Ovary (tissue), 9 donors: ENCODE measurements around the gene ERF. TPM values are rescaled to one million over a fixed set of nuclear protein-coding genes. Genes with fewer than 3 reads are reported as not detected.

Experiments
- DNase-seq, 5 donors: peaks; one replicate each; pipeline ENCODE4 v3.0.0-alpha.2; 2019 to 2020
- H3K27ac ChIP-seq, 2 donors: fragments of 200-600 bp; one replicate each; pipeline versions ENCODE4 v1.5.1 to v1.8.0; 2019 to 2022
- H3K27me3 ChIP-seq: fragments of 200-600 bp; one replicate; pipeline ENCODE4 v1.8.0; 2022
- H3K36me3 ChIP-seq: fragments of 200-600 bp; sonication (generic); one replicate; pipeline ENCODE4 v1.5.1; 2019
- H3K4me1 ChIP-seq: one replicate; pipeline ENCODE4 v1.8.1; 2013; ENCODE audit warnings: mild to moderate bottlenecking, moderate library complexity; ENCODE audit not compliant: insufficient read depth
- H3K4me3 ChIP-seq: fragments of 200-600 bp; sonication (generic); one replicate; pipeline ENCODE4 v1.5.1; 2017
- H3K9me3 ChIP-seq, 2 donors: fragments of 200-600 bp in 1 of 2; sonication (generic) in 1 of 2; one replicate each; pipeline versions ENCODE4 v1.5.1 to v1.8.1; 2013 to 2019; ENCODE audit warnings: mild to moderate bottlenecking in 1 of 2, moderate library complexity in 1 of 2
- CTCF ChIP-seq, 3 donors: fragments of 450-650 bp in 2 of 3; fragments of 200-600 bp in 1 of 3; IDR thresholded peaks; one replicate each; pipeline versions ENCODE4 v1.5.1 to v1.8.0; 2016 to 2022; ENCODE audit warnings: antibody characterized with exemption in 3 of 3, mild to moderate bottlenecking in 1 of 3
- EP300 ChIP-seq: sonication (generic); formaldehyde crosslinking; IDR thresholded peaks from one replicate; pipeline ENCODE4 v1.6.1; 2017; ENCODE audit warnings: antibody characterized with exemption
- POLR2A ChIP-seq: fragments of 450-650 bp; IDR thresholded peaks from one replicate; pipeline ENCODE4 v1.6.1; 2017; ENCODE audit warnings: antibody characterized with exemption, mild to moderate bottlenecking, moderate library complexity
- WGBS, 3 donors: extraction: QIAGEN DNeasy Blood & Tissue Kit in 1 of 3; methylation state at CpG; one replicate each; pipeline versions ENCODE4 v1.1.5 to v1.1.7; 2013 to 2017; 5-methylcytosine and 5-hydroxymethylcytosine counted together
- intact Hi-C, 4 donors: fragments of 100-400 bp; cut with DNase I; formaldehyde crosslinking; loops; one replicate each; pipeline versions ENCODE4 v1.11.0 to v1.15.1; 2022 to 2023
- polyA plus RNA-seq, 2 donors: library from polyadenylated mRNA; stranded (reverse); fragments of 200-250 nt in 1 of 2; fragments of 350-450 nt in 1 of 2; fragmentation: Illumina TruSeq in 1 of 2; extraction: RNeasy Lipid Tissue Mini Kit (QIAGEN cat#74804) in 1 of 2; gene quantifications; one replicate each; pipeline ENCODE4 v1.2.3, GENCODE V29; 2013 to 2014
- total RNA-seq, 7 donors: library from RNA; depleted of rRNA in 2 of 7; stranded (reverse); fragments of >200 nt in 2 of 7; fragmentation: NEBNext Ultra II Directional in 3 of 7; extraction: Animal tissue kit (Norgen Biotek cat#: 25700) in 3 of 7; gene quantifications; one replicate each; pipeline versions ENCODE4 v1.1.0 to v1.2.4, GENCODE V29; 2016 to 2023
- donor health status: DM: no; HTN: no; CAD: no; lungs with moderate emphysema.
- donor health status: DM: no; HTN: no; CAD: no.
- donor health status: Bipolar disorder and iron deficiency.
- donor health status: DM: yes; HTN: yes; CAD: no.
- donor health status: DM: no; HTN: no; CAD: no.
- donor health status: DM: yes; HTN: yes; CAD: no.

Gene ERF
- total and polyA plus RNA-seq, 9 donors: 23.1 to 110 (median 57.7) TPM

- Histone ChIP-seq H3K36me3 (no peaks in the 10 kb centered on the region), H3K9me3 (no peaks in the 10 kb centered on the region), H3K27ac (no peak overlapping the region), H3K4me1 (peaks cover 34% of the 10 kb centered on the region), H3K27me3 (no peaks in the 10 kb centered on the region), H3K4me3 (no peak overlapping the region)
- 76 to 80% (median 76%) methylated on average over 41 of the region's 41 CpGs for WGBS, 3 donors
- TF ChIP-seq POLR2A (no peak), CTCF (IDR thresholded peaks at IDR 0.05) (no peak), EP300 (no peak)
- DNase-seq: peak in 3 of 5 donors; percentile 49 to 51 (median 50)
- intact Hi-C loops: loop anchor here (5.0 to 10.0 kb wide), 3 partner anchors 39 to 146 kb away; partner anchors contain the start of gene CNFN (in 1 of the 4)
Observed at GRCh38 chr19:42248270-42249148, 6.4 kb downstream of the ERF start.

- Histone ChIP-seq H3K4me1 (peaks cover 34% of the 10 kb centered on the region), H3K9me3 (no peaks in the 10 kb centered on the region), H3K4me3 (no peak overlapping the region), H3K36me3 (no peaks in the 10 kb centered on the region), H3K27ac (peak overlapping the region; percentile 47 to 48), H3K27me3 (no peaks in the 10 kb centered on the region)
- intact Hi-C loops: loop anchor here (5.0 to 10.0 kb wide), 3 partner anchors 40 to 147 kb away; partner anchors contain the start of gene CNFN (in 1 of the 4)
- DNase-seq: peak in 4 of 5 donors; percentile 49 to 54 (median 52)
- TF ChIP-seq EP300: no peak
- 70 to 82% (median 76%) methylated on average over 6 of the region's 6 CpGs for WGBS, 3 donors
Observed at GRCh38 chr19:42247640-42248199, 7.2 kb downstream of the ERF start.

- WGBS, 3 donors: 17 to 49% (median 20%) methylated on average over 7 of the region's 7 CpGs
- DNase-seq: peak in 4 of 5 donors; percentile 49 to 60 (median 52)
- TF ChIP-seq EP300: no peak
- no peak for TF ChIP-seq CTCF (IDR thresholded peaks at IDR 0.05)
- TF ChIP-seq POLR2A: no peak
- Histone ChIP-seq H3K4me3 (no peak overlapping the region), H3K27me3 (no peaks in the 10 kb centered on the region), H3K4me1 (peaks cover 34% of the 10 kb centered on the region), H3K9me3 (no peaks in the 10 kb centered on the region), H3K36me3 (no peaks in the 10 kb centered on the region), H3K27ac (peak overlapping the region; percentile 47 to 48)
- intact Hi-C loops: loop anchor here (5.0 to 10.0 kb wide), 3 partner anchors 40 to 148 kb away; partner anchors contain the start of gene CNFN (in 1 of the 4)
Observed at GRCh38 chr19:42246922-42247639, 7.8 kb downstream of the ERF start.

GRCh38 chr19:42246143-42246921 lies 8.6 kb downstream of the ERF start:
- Histone ChIP-seq H3K4me3 (no peak overlapping the region), H3K27me3 (no peaks in the 10 kb centered on the region), H3K4me1 (peaks cover 27% of the 10 kb centered on the region), H3K36me3 (no peaks in the 10 kb centered on the region), H3K9me3 (no peaks in the 10 kb centered on the region), H3K27ac (peak overlapping the region in 1 of 2 donors; percentile 48)
- intact Hi-C loops: loop anchor here (5.0 to 10.0 kb wide), 3 partner anchors 41 to 148 kb away; partner anchors contain the start of gene CNFN (in 1 of the 4)
- peak; percentile 78 to 88 (median 82) for DNase-seq
- TF ChIP-seq EP300 (no peak), CTCF (IDR thresholded peaks at IDR 0.05) (peak; percentile 50 to 85 (median 58))
- WGBS, 3 donors: 9 to 15% (median 9%) methylated on average over 10 of the region's 10 CpGs
